Hepatocyte (in vitro differentiated cells): ENCODE measurements around the gene P2RY2. TPM values are rescaled to one million over a fixed set of nuclear protein-coding genes. Genes with fewer than 3 reads are reported as not detected.

Experiments used
- DNase-seq: peaks from one replicate; pipeline ENCODE4 v3.0.0-alpha.2; 2016; ENCODE audit warnings: low spot score
- H2AFZ ChIP-seq: fragments of 200-600 bp; sonication (generic); 2 replicates; pipeline ENCODE4 v1.6.0; 2016; ENCODE audit warnings: antibody characterized with exemption, mild to moderate bottlenecking
- H3K27ac ChIP-seq: fragments of 200-600 bp; sonication (generic); 2 replicates; pipeline ENCODE4 v1.5.1; 2016; ENCODE audit warnings: mild to moderate bottlenecking
- H3K27me3 ChIP-seq: fragments of 200-600 bp; sonication (generic); 2 replicates; pipeline ENCODE4 v1.6.1; 2016
- H3K36me3 ChIP-seq: fragments of 200-600 bp; sonication (generic); replicated peaks from 2 replicates; pipeline ENCODE4 v1.5.1; 2016; ENCODE audit warnings: low read depth; ENCODE audit not compliant: insufficient read depth
- H3K4me1 ChIP-seq: fragments of 200-600 bp; sonication (generic); 2 replicates; pipeline ENCODE4 v1.5.1; 2016; ENCODE audit warnings: mild to moderate bottlenecking, moderate library complexity; ENCODE audit not compliant: insufficient read depth
- H3K4me2 ChIP-seq: fragments of 200-600 bp; sonication (generic); 2 replicates; pipeline ENCODE4 v1.6.0; 2016
- H3K4me3 ChIP-seq: fragments of 200-600 bp; sonication (generic); 2 replicates; pipeline ENCODE4 v1.5.1; 2016; ENCODE audit warnings: mild to moderate bottlenecking
- H3K79me2 ChIP-seq: fragments of 200-600 bp; sonication (generic); 2 replicates; pipeline ENCODE4 v1.6.0; 2017; ENCODE audit warnings: mild to moderate bottlenecking
- H3K9me2 ChIP-seq: fragments of 200-600 bp; sonication (generic); replicated peaks from 2 replicates; pipeline ENCODE4 v1.6.0; 2017; ENCODE audit warnings: mild to moderate bottlenecking; ENCODE audit not compliant: insufficient read depth
- H3K9me3 ChIP-seq: fragments of 200-600 bp; sonication (generic); 2 replicates; pipeline ENCODE4 v1.5.1; 2016; ENCODE audit warnings: low read depth, mild to moderate bottlenecking
- H4K20me1 ChIP-seq: fragments of 200-600 bp; sonication (generic); 2 replicates; pipeline ENCODE4 v1.6.0; 2016; ENCODE audit warnings: mild to moderate bottlenecking; ENCODE audit not compliant: insufficient read depth, poor library complexity, severe bottlenecking
- CTCF ChIP-seq: fragments of 200-600 bp; sonication (generic); IDR thresholded peaks from 2 replicates; pipeline ENCODE4 v1.5.1; 2016; ENCODE audit warnings: antibody characterized with exemption, mild to moderate bottlenecking; ENCODE audit not compliant: poor library complexity
- EZH2 ChIP-seq: fragments of 200-600 bp; sonication (generic); IDR thresholded peaks from 2 replicates; pipeline ENCODE4 v1.6.1; 2016; ENCODE audit warnings: antibody characterized with exemption, mild to moderate bottlenecking, borderline replicate concordance
- EZH2phosphoT487 ChIP-seq: fragments of 200-600 bp; sonication (generic); IDR thresholded peaks from one replicate; pipeline ENCODE4 v1.6.1; 2018; ENCODE audit warnings: antibody characterized with exemption, mild to moderate bottlenecking, low read depth, moderate library complexity; ENCODE audit not compliant: unreplicated experiment, severe bottlenecking
- WGBS: methylation state at CpG from one replicate; pipeline ENCODE4 v1.1.6; 2016; ENCODE audit warnings: low lambda C conversion rate; ENCODE audit errors: missing lambda C conversion rate; 5-methylcytosine and 5-hydroxymethylcytosine counted together
- polyA plus RNA-seq: library from polyadenylated mRNA; unstranded; fragments of >200 nt; fragmentation: Nextera tagmentation; extraction: Ambion mirVana; gene quantifications from 2 replicates; pipeline ENCODE4 v1.2.1, GENCODE V29; 2016
- total RNA-seq: library from RNA; depleted of rRNA; stranded (reverse); fragments of >200 nt; gene quantifications from 2 replicates; pipeline ENCODE4 v1.2.3, GENCODE V29; 2014

The P2RY2 gene
- total and polyA plus RNA-seq, 2 experiments from 2014 or later, result 2.5 to 6.3 TPM

GRCh38 chr11:73233692-73234470 is 15.8 kb downstream of the P2RY2 start:
- no peak for TF ChIP-seq EZH2
- TF ChIP-seq CTCF, result no peak
- TF ChIP-seq EZH2phosphoT487, result no peak
- H3K79me2 ChIP-seq, result no peaks in the 10 kb centered on the region
- no peak overlapping the region for H2AFZ ChIP-seq
- no peaks in the 10 kb centered on the region for H3K9me2 ChIP-seq
- no peak overlapping the region for H3K4me3 ChIP-seq
- no peaks in the 10 kb centered on the region for H3K36me3 ChIP-seq
- no peak for DNase-seq
- H3K27me3 ChIP-seq, result no peaks in the 10 kb centered on the region
- WGBS, result 90% methylated on average over 22 of the region's 23 CpGs
- no peaks in the 10 kb centered on the region for H4K20me1 ChIP-seq
- H3K27ac ChIP-seq, result no peak overlapping the region
- H3K4me1 ChIP-seq, result no peaks in the 10 kb centered on the region
- H3K4me2 ChIP-seq, result no peak overlapping the region
- no peaks in the 10 kb centered on the region for H3K9me3 ChIP-seq

GRCh38 chr11:73234471-73235181 is 16.5 kb downstream of the P2RY2 start:
- Histone ChIP-seq H3K79me2 (no peaks in the 10 kb centered on the region), H3K4me2 (no peak overlapping the region), H2AFZ (no peak overlapping the region), H3K27ac (no peak overlapping the region), H3K9me3 (no peaks in the 10 kb centered on the region), H3K36me3 (no peaks in the 10 kb centered on the region), H3K9me2 (no peaks in the 10 kb centered on the region), H4K20me1 (no peaks in the 10 kb centered on the region), H3K27me3 (no peaks in the 10 kb centered on the region), H3K4me3 (no peak overlapping the region), H3K4me1 (no peaks in the 10 kb centered on the region)
- no peak for TF ChIP-seq CTCF
- no peak for DNase-seq
- 96% methylated on average over 55 of the region's 56 CpGs for WGBS

- H3K27me3 ChIP-seq, result no peaks in the 10 kb centered on the region
- WGBS, result 91% methylated on average over 8 of the region's 8 CpGs
- DNase-seq, result no peak
Measured at GRCh38 chr11:73235236-73235786, 17.2 kb downstream of the P2RY2 start.

More at GRCh38 chr11:73235236-73235786, 17.2 kb downstream of the P2RY2 start:
- Histone ChIP-seq H3K4me1 (no peaks in the 10 kb centered on the region), H3K9me2 (no peaks in the 10 kb centered on the region), H4K20me1 (no peaks in the 10 kb centered on the region), H3K79me2 (no peaks in the 10 kb centered on the region), H3K27ac (no peak overlapping the region), H3K9me3 (no peaks in the 10 kb centered on the region), H2AFZ (no peak overlapping the region), H3K4me3 (no peak overlapping the region), H3K36me3 (no peaks in the 10 kb centered on the region), H3K4me2 (no peak overlapping the region)
- TF ChIP-seq EZH2phosphoT487, result no peak
- TF ChIP-seq CTCF, result no peak
- no peak for TF ChIP-seq EZH2
